Ovary (tissue), 3 donors: ENCODE measurements around the gene BCAM.

Experiments
- CTCF ChIP-seq, 3 donors: fragments of 450-650 bp in 2 of 3; fragments of 200-600 bp in 1 of 3; IDR thresholded peaks; one replicate each; pipeline versions ENCODE4 v1.5.1 to v1.8.0; 2016 to 2022; ENCODE audit warnings: antibody characterized with exemption in 3 of 3, mild to moderate bottlenecking in 1 of 3
- EP300 ChIP-seq: sonication (generic); formaldehyde crosslinking; IDR thresholded peaks from one replicate; pipeline ENCODE4 v1.6.1; 2017; ENCODE audit warnings: antibody characterized with exemption
- POLR2A ChIP-seq: fragments of 450-650 bp; IDR thresholded peaks from one replicate; pipeline ENCODE4 v1.6.1; 2017; ENCODE audit warnings: antibody characterized with exemption, mild to moderate bottlenecking, moderate library complexity
- donor health status: DM: no; HTN: no; CAD: no.

DNA sequence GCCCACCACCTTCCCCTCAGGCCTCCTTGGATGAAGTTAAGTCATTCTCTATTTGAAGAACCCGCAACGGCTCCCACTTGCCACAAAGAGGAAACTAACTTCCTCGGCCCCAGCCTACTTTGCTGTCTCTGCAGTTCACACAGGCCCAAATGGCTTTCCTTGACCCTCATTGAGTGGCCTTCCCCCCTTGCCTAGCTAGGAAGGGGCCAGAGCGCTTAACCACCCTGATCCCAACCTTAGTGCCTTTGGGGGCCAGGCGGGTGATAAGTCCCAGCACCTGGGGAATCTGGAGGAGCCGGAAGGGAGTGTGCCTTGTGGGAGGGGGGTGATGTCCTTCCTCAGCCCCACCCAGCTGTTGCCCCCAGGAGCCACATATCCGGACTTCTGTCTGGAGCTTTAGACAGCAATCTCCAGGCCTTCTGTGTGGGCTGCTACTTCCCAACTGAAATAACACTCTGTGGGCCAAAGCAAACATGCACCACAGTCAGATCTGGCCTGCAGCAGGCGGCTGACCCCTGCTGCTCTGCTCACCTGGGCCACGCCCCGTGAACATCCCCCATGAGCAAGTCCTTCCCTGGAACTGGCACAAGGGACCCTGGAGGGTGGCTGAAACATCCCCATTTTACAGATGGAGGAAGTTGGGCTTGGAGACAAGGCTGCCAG, 47.6 kb downstream of the BCAM start:
- no peak for TF ChIP-seq CTCF (IDR thresholded peaks at IDR 0.05)
- TF ChIP-seq POLR2A, result no peak
- TF ChIP-seq EP300, result no peak
